Loucy (cell line): ENCODE results near the gene PRKCZ.

Experiments used
- H2AFZ ChIP-seq: fragments of 200-600 bp; sonication (generic); 2 replicates; pipeline ENCODE4 v1.6.0; 2016; ENCODE audit warnings: antibody characterized with exemption, mild to moderate bottlenecking, low read length, moderate library complexity
- H3F3A ChIP-seq: fragments of 200-600 bp; 2 replicates; pipeline ENCODE4 v1.6.0; 2016; ENCODE audit warnings: antibody characterized with exemption, low read depth, mild to moderate bottlenecking
- H3K27me3 ChIP-seq: fragments of 200-600 bp; sonication (generic); 2 replicates; pipeline ENCODE4 v1.6.1; 2014; ENCODE audit warnings: low read length, mild to moderate bottlenecking; ENCODE audit not compliant: insufficient read depth, poor library complexity, severe bottlenecking
- H3K36me3 ChIP-seq: fragments of 200-600 bp; sonication (generic); 2 replicates; pipeline ENCODE4 v1.6.1; 2016; ENCODE audit warnings: low read length; ENCODE audit not compliant: insufficient read depth
- H3K4me1 ChIP-seq: fragments of 200-600 bp; sonication (generic); 2 replicates; pipeline ENCODE4 v1.5.1; 2014; ENCODE audit warnings: low read length, mild to moderate bottlenecking; ENCODE audit not compliant: insufficient read depth, poor library complexity, severe bottlenecking
- H3K4me2 ChIP-seq: fragments of 200-600 bp; sonication (generic); 2 replicates; pipeline ENCODE4 v1.6.0; 2014; ENCODE audit warnings: antibody characterized with exemption, low read length, low read depth, mild to moderate bottlenecking; ENCODE audit not compliant: poor library complexity, severe bottlenecking
- H3K4me3 ChIP-seq: fragments of 200-600 bp; sonication (generic); 2 replicates; pipeline ENCODE4 v1.5.1; 2014; ENCODE audit warnings: low read length, mild to moderate bottlenecking, mixed read lengths; ENCODE audit not compliant: poor library complexity, severe bottlenecking
- H3K79me2 ChIP-seq: fragments of 200-600 bp; sonication (generic); 2 replicates; pipeline ENCODE4 v1.6.1; 2014; ENCODE audit warnings: low read length; ENCODE audit not compliant: insufficient read depth
- H3K9ac ChIP-seq: fragments of 200-600 bp; sonication (generic); 2 replicates; pipeline ENCODE4 v1.6.0; 2014; ENCODE audit warnings: mild to moderate bottlenecking, low read depth, low read length, moderate library complexity; ENCODE audit not compliant: poor library complexity, severe bottlenecking
- H3K9me2 ChIP-seq: fragments of 200-600 bp; sonication (generic); replicated peaks from 2 replicates; pipeline ENCODE4 v1.6.1; 2016; ENCODE audit warnings: low read depth, low read length, mixed read lengths
- H3K9me3 ChIP-seq: fragments of 200-600 bp; sonication (generic); 2 replicates; pipeline ENCODE4 v1.6.1; 2014; ENCODE audit warnings: mild to moderate bottlenecking, antibody characterized with exemption, low read length, low read depth; ENCODE audit not compliant: insufficient read depth
- H4K20me1 ChIP-seq: fragments of 200-600 bp; sonication (generic); 2 replicates; pipeline ENCODE4 v1.6.0; 2014; ENCODE audit warnings: antibody characterized with exemption, low read length, mild to moderate bottlenecking; ENCODE audit not compliant: insufficient read depth, poor library complexity, severe bottlenecking
- EZH2phosphoT487 ChIP-seq: fragments of 200-600 bp; IDR thresholded peaks from 2 replicates; pipeline ENCODE4 v1.6.1; 2018; ENCODE audit warnings: antibody characterized with exemption, mild to moderate bottlenecking, moderate library complexity, borderline replicate concordance
- TF ChIP-seq, protein P1 (sequence below): fragments of 200-600 bp; sonication (generic); conservative IDR thresholded peaks from 2 replicates; pipeline ENCODE4 v1.5.1; 2014; ENCODE audit warnings: mild to moderate bottlenecking, antibody characterized with exemption, low read length

PRKCZ gene

DNA sequence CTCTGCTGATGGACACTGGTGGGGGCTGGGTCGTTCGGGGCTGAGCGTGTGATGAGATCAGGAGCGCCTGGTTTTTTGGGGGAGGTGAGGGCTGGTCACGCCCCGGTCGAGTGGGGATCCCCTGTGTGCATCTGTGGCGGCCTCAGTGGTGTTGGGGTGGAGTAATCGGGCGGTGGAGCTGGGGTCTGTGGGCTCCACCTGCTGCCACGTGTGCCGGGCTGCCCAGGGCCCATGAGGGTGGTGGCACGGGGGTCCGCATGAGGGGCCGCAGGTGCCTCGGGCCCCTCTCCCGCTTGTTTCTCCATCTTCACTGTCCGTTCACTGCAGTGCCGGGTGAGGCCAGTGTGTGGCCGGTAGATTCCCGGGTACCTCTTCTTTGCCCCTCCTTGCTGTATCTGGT, 17.2 kb downstream of the PRKCZ start:
- no peaks in the 10 kb centered on the region for H3K4me1 ChIP-seq
- H3K27me3 ChIP-seq = no peaks in the 10 kb centered on the region
- no peaks in the 10 kb centered on the region for H3K9me2 ChIP-seq
- H3F3A ChIP-seq = no peaks in the 10 kb centered on the region
- no peak for TF ChIP-seq EZH2phosphoT487
- TF ChIP-seq, protein P1, sequence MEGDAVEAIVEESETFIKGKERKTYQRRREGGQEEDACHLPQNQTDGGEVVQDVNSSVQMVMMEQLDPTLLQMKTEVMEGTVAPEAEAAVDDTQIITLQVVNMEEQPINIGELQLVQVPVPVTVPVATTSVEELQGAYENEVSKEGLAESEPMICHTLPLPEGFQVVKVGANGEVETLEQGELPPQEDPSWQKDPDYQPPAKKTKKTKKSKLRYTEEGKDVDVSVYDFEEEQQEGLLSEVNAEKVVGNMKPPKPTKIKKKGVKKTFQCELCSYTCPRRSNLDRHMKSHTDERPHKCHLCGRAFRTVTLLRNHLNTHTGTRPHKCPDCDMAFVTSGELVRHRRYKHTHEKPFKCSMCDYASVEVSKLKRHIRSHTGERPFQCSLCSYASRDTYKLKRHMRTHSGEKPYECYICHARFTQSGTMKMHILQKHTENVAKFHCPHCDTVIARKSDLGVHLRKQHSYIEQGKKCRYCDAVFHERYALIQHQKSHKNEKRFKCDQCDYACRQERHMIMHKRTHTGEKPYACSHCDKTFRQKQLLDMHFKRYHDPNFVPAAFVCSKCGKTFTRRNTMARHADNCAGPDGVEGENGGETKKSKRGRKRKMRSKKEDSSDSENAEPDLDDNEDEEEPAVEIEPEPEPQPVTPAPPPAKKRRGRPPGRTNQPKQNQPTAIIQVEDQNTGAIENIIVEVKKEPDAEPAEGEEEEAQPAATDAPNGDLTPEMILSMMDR = no peak
- H3K4me3 ChIP-seq = no peak overlapping the region
- H3K79me2 ChIP-seq = no peaks in the 10 kb centered on the region
- H3K36me3 ChIP-seq = no peaks in the 10 kb centered on the region
- H3K9ac ChIP-seq = no peak overlapping the region
- no peaks in the 10 kb centered on the region for H4K20me1 ChIP-seq
- H3K9me3 ChIP-seq = no peaks in the 10 kb centered on the region
- H3K4me2 ChIP-seq = no peak overlapping the region
- H2AFZ ChIP-seq = no peak overlapping the region

DNA sequence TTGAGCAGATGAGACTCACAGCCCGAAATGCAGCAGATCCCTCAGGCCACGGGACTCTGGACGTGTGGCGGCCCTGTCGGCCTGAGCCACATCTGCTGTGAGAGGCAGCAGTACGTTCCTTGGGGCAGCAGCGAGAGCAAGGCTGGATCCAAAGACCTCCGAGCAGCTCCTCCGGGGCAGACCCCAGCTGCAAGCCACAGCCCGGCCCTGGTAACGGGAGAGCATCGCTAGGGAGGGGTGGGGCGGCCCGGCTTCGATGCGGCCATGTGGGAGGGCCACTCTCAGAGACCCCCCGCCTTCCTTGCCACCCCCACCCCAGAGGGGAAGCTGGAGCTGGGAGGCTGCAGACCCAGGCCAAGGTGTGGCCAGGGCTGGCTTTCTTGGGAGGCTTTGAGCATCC, 17.8 kb downstream of the PRKCZ start:
- Histone ChIP-seq H3K4me2 (no peak overlapping the region), H3F3A (no peaks in the 10 kb centered on the region), H3K79me2 (no peaks in the 10 kb centered on the region), H3K9me2 (no peaks in the 10 kb centered on the region), H3K4me3 (no peak overlapping the region), H4K20me1 (no peaks in the 10 kb centered on the region), H3K27me3 (no peaks in the 10 kb centered on the region), H3K9ac (no peak overlapping the region), H3K36me3 (no peaks in the 10 kb centered on the region), H3K4me1 (no peaks in the 10 kb centered on the region), H3K9me3 (no peaks in the 10 kb centered on the region), H2AFZ (no peak overlapping the region)
- TF ChIP-seq, protein P1 = no peak
- TF ChIP-seq EZH2phosphoT487 = no peak

DNA sequence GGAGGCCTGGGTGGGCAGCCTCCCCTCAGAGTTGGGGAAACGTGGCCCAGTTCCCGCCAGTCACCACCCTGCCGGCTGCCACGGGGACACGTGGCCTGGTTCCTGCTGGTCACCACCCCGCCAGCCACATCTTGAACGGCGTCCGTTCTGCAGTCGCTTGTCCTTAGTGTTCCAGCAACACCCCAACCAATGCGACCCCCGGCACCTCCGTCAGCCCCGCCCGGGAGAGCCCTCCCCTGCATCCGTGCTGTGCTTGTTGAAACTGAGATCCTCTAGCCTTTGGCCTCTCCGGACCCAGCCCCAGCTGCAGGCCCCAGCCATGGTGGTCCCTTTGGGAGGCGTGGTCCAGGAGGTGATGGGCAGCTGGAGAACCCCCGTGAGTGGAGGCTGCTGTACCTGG, 18.7 kb downstream of the PRKCZ start:
- Histone ChIP-seq H4K20me1 (no peaks in the 10 kb centered on the region), H3K4me2 (no peak overlapping the region), H2AFZ (no peak overlapping the region), H3K4me1 (no peaks in the 10 kb centered on the region), H3K4me3 (no peak overlapping the region), H3K9ac (no peak overlapping the region), H3F3A (no peaks in the 10 kb centered on the region), H3K9me3 (no peaks in the 10 kb centered on the region), H3K27me3 (no peaks in the 10 kb centered on the region), H3K9me2 (no peaks in the 10 kb centered on the region), H3K79me2 (no peaks in the 10 kb centered on the region), H3K36me3 (no peaks in the 10 kb centered on the region)
- no peak for TF ChIP-seq EZH2phosphoT487
- TF ChIP-seq, protein P1 = no peak
